Neutrophil (primary cell): ENCODE results near the gene ZDHHC11.
"Not testable (repeated sequence)": the region's sequence is repeated elsewhere in the genome, so short reads cannot be mapped to it uniquely, and the experiment has no call there.

Experiments used
- H3K27ac ChIP-seq: fragments of 200-600 bp; sonication (generic); 2 replicates; pipeline ENCODE4 v1.5.1; 2016; ENCODE audit warnings: mild to moderate bottlenecking, moderate library complexity
- H3K27me3 ChIP-seq: fragments of 200-600 bp; sonication (generic); 2 replicates; pipeline ENCODE4 v1.6.0; 2016; ENCODE audit warnings: mild to moderate bottlenecking
- H3K36me3 ChIP-seq: fragments of 200-600 bp; sonication (generic); 2 replicates; pipeline ENCODE4 v1.5.1; 2017
- H3K4me1 ChIP-seq, 2 experiments: fragments of 200-600 bp in 1 of 2; sonication (generic) in 1 of 2; 1 replicate in 1 of 2; 2 replicates in 1 of 2; pipeline versions ENCODE4 v1.5.1 to v1.6.1; 2013 to 2016; ENCODE audit warnings: low read depth in 1 of 2, low read length in 1 of 2, mild to moderate bottlenecking in 1 of 2, moderate library complexity in 1 of 2; ENCODE audit not compliant: control insufficient read depth in 1 of 2, insufficient read depth in 1 of 2
- H3K4me3 ChIP-seq, 2 experiments: fragments of 200-600 bp in 1 of 2; sonication (generic) in 1 of 2; 1 replicate in 1 of 2; 2 replicates in 1 of 2; pipeline ENCODE4 v1.5.1; 2013 to 2016; ENCODE audit warnings: low read depth in 1 of 2, low read length in 1 of 2, mild to moderate bottlenecking in 1 of 2, moderate library complexity in 1 of 2
- H3K9me3 ChIP-seq: fragments of 200-600 bp; sonication (generic); 2 replicates; pipeline ENCODE4 v1.5.1; 2016
- TF ChIP-seq, protein P1 (sequence below): fragments of 200-600 bp; sonication (generic); IDR thresholded peaks from 2 replicates; pipeline ENCODE4 v1.5.1; 2016; ENCODE audit warnings: antibody characterized with exemption

ZDHHC11 gene

DNA sequence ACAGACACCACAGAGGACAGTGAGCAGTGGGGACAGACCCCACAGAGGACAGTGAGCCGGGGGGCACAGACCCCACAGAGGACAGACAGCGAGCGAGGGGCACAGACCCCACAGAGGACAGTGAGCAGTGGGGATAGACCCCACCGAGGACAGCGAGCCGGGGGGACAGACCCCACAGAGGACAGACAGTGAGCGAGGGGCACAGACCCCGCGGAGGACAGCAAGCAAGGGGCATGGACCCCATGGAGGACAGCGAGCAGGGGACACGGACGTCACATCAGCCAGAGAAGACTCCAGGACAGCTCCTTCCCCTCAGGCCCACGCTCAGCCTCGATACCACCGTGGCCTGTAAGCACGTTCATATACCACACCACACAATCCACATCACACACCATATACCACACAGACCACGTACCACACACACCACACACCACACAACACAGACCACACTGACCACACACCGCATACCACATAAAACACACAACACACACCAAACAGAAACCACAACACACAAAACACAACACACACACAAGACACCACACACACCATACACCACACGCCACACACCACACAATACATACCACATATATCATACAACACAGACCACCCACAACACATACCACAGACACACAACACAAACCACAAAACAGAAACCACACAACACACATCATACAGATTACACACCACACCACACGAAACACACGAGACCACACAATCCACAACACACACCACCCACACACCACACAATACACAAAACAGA, 5.2 kb upstream of the ZDHHC11 start:
- Histone ChIP-seq H3K27me3 (no peaks in the 10 kb centered on the region), H3K4me3 (no peak overlapping the region), H3K27ac (no peak overlapping the region), H3K4me1 (no peaks in the 10 kb centered on the region), H3K9me3 (no peaks in the 10 kb centered on the region), H3K36me3 (peaks cover 7% of the 10 kb centered on the region)
- TF ChIP-seq, protein P1, sequence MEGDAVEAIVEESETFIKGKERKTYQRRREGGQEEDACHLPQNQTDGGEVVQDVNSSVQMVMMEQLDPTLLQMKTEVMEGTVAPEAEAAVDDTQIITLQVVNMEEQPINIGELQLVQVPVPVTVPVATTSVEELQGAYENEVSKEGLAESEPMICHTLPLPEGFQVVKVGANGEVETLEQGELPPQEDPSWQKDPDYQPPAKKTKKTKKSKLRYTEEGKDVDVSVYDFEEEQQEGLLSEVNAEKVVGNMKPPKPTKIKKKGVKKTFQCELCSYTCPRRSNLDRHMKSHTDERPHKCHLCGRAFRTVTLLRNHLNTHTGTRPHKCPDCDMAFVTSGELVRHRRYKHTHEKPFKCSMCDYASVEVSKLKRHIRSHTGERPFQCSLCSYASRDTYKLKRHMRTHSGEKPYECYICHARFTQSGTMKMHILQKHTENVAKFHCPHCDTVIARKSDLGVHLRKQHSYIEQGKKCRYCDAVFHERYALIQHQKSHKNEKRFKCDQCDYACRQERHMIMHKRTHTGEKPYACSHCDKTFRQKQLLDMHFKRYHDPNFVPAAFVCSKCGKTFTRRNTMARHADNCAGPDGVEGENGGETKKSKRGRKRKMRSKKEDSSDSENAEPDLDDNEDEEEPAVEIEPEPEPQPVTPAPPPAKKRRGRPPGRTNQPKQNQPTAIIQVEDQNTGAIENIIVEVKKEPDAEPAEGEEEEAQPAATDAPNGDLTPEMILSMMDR: no peak

DNA sequence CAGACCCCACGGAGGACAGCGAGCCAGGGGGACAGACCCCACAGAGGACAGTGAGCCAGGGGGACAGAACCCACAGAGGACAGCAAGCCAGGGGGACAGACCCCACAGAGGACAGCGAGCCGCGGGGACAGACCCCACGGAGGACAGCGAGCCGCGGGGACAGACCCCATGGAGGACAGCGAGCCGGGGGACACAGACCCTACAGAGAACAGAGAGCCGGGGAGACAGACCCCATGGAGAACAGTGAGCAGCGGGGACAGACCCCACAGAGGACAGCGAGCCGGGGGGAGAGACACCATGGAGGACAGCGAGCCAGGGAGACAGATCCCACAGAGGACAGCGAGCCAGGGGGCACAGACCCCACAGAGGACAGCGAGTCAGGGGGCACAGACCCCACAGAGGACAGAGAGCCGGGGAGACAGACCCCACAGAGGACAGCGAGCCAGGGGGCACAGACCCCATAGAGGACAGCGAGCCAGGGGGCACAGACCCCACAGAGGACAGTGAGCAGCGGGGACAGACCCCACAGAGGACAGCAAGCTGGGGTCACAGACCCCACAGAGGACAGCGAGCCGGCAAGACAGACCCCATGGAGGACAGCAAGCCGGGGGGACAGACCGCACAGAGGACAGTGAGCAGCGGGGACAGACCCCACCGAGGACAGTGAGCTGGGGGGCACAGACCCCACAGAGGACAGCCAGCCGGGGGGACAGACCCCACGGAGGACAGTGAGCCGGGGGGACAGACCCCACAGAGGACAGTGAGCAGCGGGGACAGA, 4.4 kb upstream of the ZDHHC11 start:
- Histone ChIP-seq H3K4me3 (no peak overlapping the region), H3K36me3 (peaks cover 7% of the 10 kb centered on the region), H3K27ac (no peak overlapping the region), H3K27me3 (no peaks in the 10 kb centered on the region), H3K4me1 (no peaks in the 10 kb centered on the region), H3K9me3 (no peaks in the 10 kb centered on the region)
- TF ChIP-seq, protein P1: no peak

DNA sequence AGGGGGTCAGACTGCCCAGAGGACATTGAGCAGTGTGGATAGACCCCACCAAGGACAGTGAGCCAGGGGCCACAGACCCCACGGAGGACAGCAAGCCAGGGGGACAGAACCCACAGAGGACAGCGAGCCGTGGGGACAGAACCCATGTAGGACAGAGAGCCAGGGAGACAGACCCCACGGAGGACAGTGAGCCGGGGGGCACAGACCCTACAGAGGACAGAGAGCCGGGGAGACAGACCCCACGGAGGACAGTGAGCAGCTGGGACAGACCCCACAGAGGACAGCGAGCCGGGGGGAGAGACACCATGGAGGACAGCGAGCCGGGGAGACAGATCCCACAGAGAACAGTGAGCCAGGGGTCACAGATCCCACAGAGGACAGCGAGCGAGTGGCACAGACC, 3.4 kb upstream of the ZDHHC11 start:
- Histone ChIP-seq H3K27me3 (no peaks in the 10 kb centered on the region), H3K4me3 (no peak overlapping the region), H3K9me3 (no peaks in the 10 kb centered on the region), H3K4me1 (no peaks in the 10 kb centered on the region), H3K27ac (no peak overlapping the region), H3K36me3 (no peaks in the 10 kb centered on the region)
- TF ChIP-seq, protein P1: no peak

DNA sequence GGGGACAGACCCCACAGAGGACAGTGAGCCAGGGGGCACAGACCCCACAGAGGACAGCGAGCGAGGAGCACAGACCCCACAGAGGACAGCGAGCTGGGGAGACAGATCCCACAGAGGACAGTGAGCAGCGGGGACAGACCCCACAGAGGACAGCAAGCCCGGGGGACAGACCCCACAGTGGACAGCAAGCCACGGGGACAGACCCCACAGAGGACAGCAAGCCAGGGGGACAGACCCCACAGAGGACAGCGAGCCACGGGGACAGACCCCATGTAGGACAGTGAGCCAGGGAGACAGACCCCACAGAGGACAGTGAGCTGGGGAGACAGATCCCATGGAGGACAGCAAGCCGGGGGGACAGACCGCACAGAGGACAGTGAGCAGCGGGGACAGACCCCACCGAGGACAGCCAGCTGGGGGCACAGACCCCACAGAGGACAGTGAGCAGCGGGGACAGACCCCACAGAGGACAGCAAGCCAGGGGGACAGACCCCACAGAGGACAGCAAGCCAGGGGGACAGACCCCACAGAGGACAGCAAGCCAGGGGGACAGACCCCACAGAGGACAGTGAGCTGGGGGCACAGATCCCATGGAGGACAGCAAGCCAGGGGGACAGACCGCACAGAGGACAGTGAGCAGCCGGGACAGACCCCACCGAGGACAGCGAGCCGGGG, 2.8 kb upstream of the ZDHHC11 start:
- not testable (repeated sequence) for H3K27ac ChIP-seq, H3K27me3 ChIP-seq, H3K9me3 ChIP-seq, H3K36me3 ChIP-seq, H3K4me3 ChIP-seq, H3K4me1 ChIP-seq

DNA sequence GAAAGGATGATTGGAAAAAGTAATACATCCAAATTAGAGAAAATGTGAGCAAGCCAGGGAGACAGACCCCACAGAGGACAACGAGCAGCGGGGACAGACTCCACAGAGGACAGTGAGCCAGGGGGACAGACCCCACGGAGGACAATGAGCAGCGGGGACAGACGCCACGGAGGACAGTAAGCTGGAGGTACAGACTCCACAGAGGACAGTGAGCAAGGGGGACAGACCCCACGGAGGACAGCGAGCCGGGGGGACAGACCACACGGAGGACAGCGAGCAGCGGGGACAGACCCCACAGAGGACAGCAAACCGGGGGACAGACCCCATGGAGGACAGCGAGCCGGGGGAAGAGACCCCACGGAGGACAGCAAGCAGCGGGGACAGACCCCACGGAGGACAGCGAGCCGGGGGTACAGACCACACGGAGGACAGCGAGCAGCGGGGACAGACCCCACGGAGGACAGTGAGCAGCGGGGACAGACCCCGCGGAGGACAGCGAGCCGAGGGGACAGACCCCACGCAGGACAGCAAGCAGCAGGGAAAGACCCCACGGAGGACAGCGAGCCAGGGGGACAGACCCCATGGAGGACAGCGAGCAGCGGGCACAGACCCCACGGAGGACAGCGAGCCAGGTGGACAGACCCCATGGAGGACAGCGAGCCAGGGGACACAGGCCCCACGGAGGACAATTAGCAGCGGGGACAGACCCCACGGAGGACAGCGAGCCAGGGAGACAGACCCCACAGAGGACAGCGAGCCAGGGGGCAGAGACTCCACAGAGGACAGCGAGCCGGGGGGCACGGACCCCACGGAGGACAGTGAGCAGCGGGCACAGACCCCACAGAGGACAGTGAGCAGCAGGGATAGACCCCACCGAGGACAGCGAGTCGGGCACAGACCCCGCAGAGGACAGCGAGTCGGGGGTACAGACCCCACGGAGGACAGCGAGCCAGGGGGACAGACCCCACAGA, 1.9 kb upstream of the ZDHHC11 start:
- no peak overlapping the region for H3K27ac ChIP-seq
- H3K9me3 ChIP-seq: no peaks in the 10 kb centered on the region
- H3K4me1 ChIP-seq: no peaks in the 10 kb centered on the region
- no peak overlapping the region for H3K4me3 ChIP-seq
- H3K36me3 ChIP-seq: no peaks in the 10 kb centered on the region
- H3K27me3 ChIP-seq: no peaks in the 10 kb centered on the region
- TF ChIP-seq, protein P1: no peak
